SK-N-SH treated with all-trans-retinoic acid at 6 μM for 48 hours (cell line): Measurements from ENCODE around the gene CCDC183.

Experiments used
- ATAC-seq: fragments of 200-7000 bp; cut with Tn5 transposase; 3 replicates; pipeline ENCODE4 v1.9.1; 2020; ENCODE audit warnings: mild to moderate bottlenecking, moderate library complexity
- ARNTL ChIP-seq: fragments of 450-650 bp; formaldehyde crosslinking; IDR thresholded peaks from 2 replicates; pipeline ENCODE4 v1.5.0; 2020; ENCODE audit warnings: low read depth, mild to moderate bottlenecking, moderate library complexity, borderline replicate concordance
- BACH2 ChIP-seq: fragments of 250-450 bp; sonication (Bioruptor Pico); IDR thresholded peaks from 2 replicates; pipeline ENCODE4 v1.9.0; 2021; ENCODE audit warnings: mild to moderate bottlenecking, borderline replicate concordance
- CREB5 ChIP-seq: fragments of 250-450 bp; sonication (Bioruptor Pico); IDR thresholded peaks from 2 replicates; pipeline ENCODE4 v1.5.1; 2020; ENCODE audit warnings: low read depth, mild to moderate bottlenecking, moderate library complexity
- CSDC2 ChIP-seq: fragments of 250-450 bp; sonication (Bioruptor Pico); IDR thresholded peaks from 2 replicates; pipeline ENCODE4 v1.5.0; 2020; ENCODE audit warnings: mild to moderate bottlenecking, moderate library complexity
- ESRRG ChIP-seq: fragments of 250-450 bp; sonication (Bioruptor Pico); IDR thresholded peaks from 2 replicates; pipeline ENCODE4 v1.6.1; 2021; ENCODE audit warnings: mild to moderate bottlenecking
- ISL1 ChIP-seq: fragments of 250-450 bp; sonication (Bioruptor Pico); IDR thresholded peaks from 2 replicates; pipeline ENCODE4 v2.1.2; 2022; ENCODE audit warnings: mild to moderate bottlenecking, moderate library complexity
- OSR1 ChIP-seq: fragments of 250-450 bp; sonication (Bioruptor Pico); IDR thresholded peaks from 2 replicates; pipeline ENCODE4 v1.8.0; 2022; ENCODE audit warnings: moderate library complexity, mild to moderate bottlenecking, inconsistent platforms
- PATZ1 ChIP-seq: fragments of 250-450 bp; sonication (Bioruptor Pico); IDR thresholded peaks from 2 replicates; pipeline ENCODE4 v1.8.0; 2020; ENCODE audit warnings: mild to moderate bottlenecking, moderate library complexity, borderline replicate concordance
- POU6F1 ChIP-seq: fragments of 250-450 bp; sonication (Bioruptor Pico); IDR thresholded peaks from 2 replicates; pipeline ENCODE4 v1.8.0; 2021; ENCODE audit warnings: low read depth, mild to moderate bottlenecking, moderate library complexity, borderline replicate concordance
- PPARA ChIP-seq: fragments of 250-450 bp; sonication (Bioruptor Pico); IDR thresholded peaks from 2 replicates; pipeline ENCODE4 v1.5.0; 2020; ENCODE audit warnings: mild to moderate bottlenecking, borderline replicate concordance
- RARB ChIP-seq: fragments of 250-450 bp; sonication (Bioruptor Pico); IDR thresholded peaks from 2 replicates; pipeline ENCODE4 v1.8.0; 2021; ENCODE audit warnings: mild to moderate bottlenecking, moderate library complexity
- SNAI2 ChIP-seq: fragments of 250-450 bp; sonication (Bioruptor Pico); IDR thresholded peaks from 2 replicates; pipeline ENCODE4 v1.5.0; 2020; ENCODE audit warnings: mild to moderate bottlenecking, moderate library complexity
- TCF4 ChIP-seq: fragments of 250-450 bp; sonication (Bioruptor Pico); IDR thresholded peaks from 2 replicates; pipeline ENCODE4 v1.8.0; 2021; ENCODE audit warnings: mild to moderate bottlenecking, moderate library complexity, borderline replicate concordance
- TOX ChIP-seq: fragments of 250-450 bp; sonication (Bioruptor Pico); IDR thresholded peaks from 2 replicates; pipeline ENCODE4 v1.8.0; 2021; ENCODE audit warnings: mild to moderate bottlenecking, moderate library complexity, borderline replicate concordance
- ZC3H10 ChIP-seq: fragments of 250-450 bp; sonication (Bioruptor Pico); IDR thresholded peaks from 2 replicates; pipeline ENCODE4 v1.5.1; 2021; ENCODE audit warnings: mild to moderate bottlenecking, moderate library complexity
- ZFP3 ChIP-seq: fragments of 250-450 bp; sonication (Bioruptor Pico); IDR thresholded peaks from 2 replicates; pipeline ENCODE4 v1.5.0; 2020; ENCODE audit warnings: mild to moderate bottlenecking, moderate library complexity
- ZFP30 ChIP-seq: fragments of 450-650 bp; formaldehyde crosslinking; IDR thresholded peaks from 2 replicates; pipeline ENCODE4 v1.5.0; 2022; ENCODE audit warnings: mild to moderate bottlenecking, moderate library complexity
- ZNF565 ChIP-seq: fragments of 450-650 bp; formaldehyde crosslinking; conservative IDR thresholded peaks from 2 replicates; pipeline ENCODE4 v1.5.0; 2020; ENCODE audit warnings: low read depth, mild to moderate bottlenecking, moderate library complexity
- ZNF70 ChIP-seq: fragments of 450-650 bp; formaldehyde crosslinking; IDR thresholded peaks from 2 replicates; pipeline ENCODE4 v1.5.0; 2020; ENCODE audit warnings: mild to moderate bottlenecking, moderate library complexity
- ZNF8 ChIP-seq: fragments of 450-650 bp; formaldehyde crosslinking; IDR thresholded peaks from 2 replicates; pipeline ENCODE4 v1.5.0; 2020; ENCODE audit warnings: mild to moderate bottlenecking, moderate library complexity
- TF ChIP-seq, protein P1 (sequence below): fragments of 250-450 bp; sonication (Bioruptor Pico); IDR thresholded peaks from 2 replicates; pipeline ENCODE4 v1.5.1; 2021; ENCODE audit warnings: mild to moderate bottlenecking, moderate library complexity
- TF ChIP-seq, protein P2 (sequence below): fragments of 250-450 bp; sonication (Bioruptor Pico); IDR thresholded peaks from 2 replicates; pipeline ENCODE4 v1.5.0; 2020; ENCODE audit warnings: mild to moderate bottlenecking, moderate library complexity

CCDC183 gene

GRCh38 chr9:136757751-136758140 lies 38.4 kb upstream of the CCDC183 start:
- TF ChIP-seq ZNF8 (CRISPR knock-in tag) (no peak), PATZ1 (CRISPR knock-in tag) (no peak), CSDC2 (no peak), BACH2 (CRISPR knock-in tag) (no peak), ZNF70 (no peak), ZFP3 (no peak), ESRRG (CRISPR knock-in tag) (no peak)
- TF ChIP-seq, protein P1, sequence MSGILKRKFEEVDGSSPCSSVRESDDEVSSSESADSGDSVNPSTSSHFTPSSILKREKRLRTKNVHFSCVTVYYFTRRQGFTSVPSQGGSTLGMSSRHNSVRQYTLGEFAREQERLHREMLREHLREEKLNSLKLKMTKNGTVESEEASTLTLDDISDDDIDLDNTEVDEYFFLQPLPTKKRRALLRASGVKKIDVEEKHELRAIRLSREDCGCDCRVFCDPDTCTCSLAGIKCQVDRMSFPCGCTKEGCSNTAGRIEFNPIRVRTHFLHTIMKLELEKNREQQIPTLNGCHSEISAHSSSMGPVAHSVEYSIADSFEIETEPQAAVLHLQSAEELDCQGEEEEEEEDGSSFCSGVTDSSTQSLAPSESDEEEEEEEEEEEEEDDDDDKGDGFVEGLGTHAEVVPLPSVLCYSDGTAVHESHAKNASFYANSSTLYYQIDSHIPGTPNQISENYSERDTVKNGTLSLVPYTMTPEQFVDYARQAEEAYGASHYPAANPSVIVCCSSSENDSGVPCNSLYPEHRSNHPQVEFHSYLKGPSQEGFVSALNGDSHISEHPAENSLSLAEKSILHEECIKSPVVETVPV (CRISPR knock-in tag) = no peak
- TF ChIP-seq, all 23 proteins: peak for 0

DNA sequence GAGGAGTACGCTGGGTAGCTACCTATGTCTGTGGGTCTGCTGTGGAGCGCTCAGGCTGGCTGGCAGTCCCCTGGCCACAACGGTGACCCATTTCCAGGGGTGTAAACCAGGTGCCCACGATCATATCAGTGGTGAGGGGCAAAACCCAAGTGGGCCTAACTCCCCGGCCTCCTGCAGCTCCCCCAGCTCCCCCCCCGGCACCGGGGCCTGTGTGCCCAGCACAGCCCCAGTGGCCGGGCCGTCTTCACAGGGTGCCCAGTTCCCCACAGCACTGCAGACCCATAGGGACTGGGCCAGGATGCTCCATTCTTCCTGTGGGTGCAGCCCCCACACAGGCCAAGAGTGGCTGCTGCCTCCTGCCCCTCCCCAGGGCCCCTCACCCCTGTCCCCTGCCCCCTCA lies 37.1 kb upstream of the CCDC183 start:
- no peak for ATAC-seq
- TF ChIP-seq PATZ1 (CRISPR knock-in tag) = no peak
- TF ChIP-seq ARNTL = no peak
- TF ChIP-seq, protein P2, sequence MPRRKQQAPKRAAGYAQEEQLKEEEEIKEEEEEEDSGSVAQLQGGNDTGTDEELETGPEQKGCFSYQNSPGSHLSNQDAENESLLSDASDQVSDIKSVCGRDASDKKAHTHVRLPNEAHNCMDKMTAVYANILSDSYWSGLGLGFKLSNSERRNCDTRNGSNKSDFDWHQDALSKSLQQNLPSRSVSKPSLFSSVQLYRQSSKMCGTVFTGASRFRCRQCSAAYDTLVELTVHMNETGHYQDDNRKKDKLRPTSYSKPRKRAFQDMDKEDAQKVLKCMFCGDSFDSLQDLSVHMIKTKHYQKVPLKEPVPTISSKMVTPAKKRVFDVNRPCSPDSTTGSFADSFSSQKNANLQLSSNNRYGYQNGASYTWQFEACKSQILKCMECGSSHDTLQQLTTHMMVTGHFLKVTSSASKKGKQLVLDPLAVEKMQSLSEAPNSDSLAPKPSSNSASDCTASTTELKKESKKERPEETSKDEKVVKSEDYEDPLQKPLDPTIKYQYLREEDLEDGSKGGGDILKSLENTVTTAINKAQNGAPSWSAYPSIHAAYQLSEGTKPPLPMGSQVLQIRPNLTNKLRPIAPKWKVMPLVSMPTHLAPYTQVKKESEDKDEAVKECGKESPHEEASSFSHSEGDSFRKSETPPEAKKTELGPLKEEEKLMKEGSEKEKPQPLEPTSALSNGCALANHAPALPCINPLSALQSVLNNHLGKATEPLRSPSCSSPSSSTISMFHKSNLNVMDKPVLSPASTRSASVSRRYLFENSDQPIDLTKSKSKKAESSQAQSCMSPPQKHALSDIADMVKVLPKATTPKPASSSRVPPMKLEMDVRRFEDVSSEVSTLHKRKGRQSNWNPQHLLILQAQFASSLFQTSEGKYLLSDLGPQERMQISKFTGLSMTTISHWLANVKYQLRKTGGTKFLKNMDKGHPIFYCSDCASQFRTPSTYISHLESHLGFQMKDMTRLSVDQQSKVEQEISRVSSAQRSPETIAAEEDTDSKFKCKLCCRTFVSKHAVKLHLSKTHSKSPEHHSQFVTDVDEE = no peak
- TF ChIP-seq CSDC2 = no peak
- no peak for TF ChIP-seq PPARA (CRISPR knock-in tag)
- no peak for TF ChIP-seq TCF4 (CRISPR knock-in tag)
- no peak for TF ChIP-seq SNAI2
- no peak for TF ChIP-seq ZFP30 (CRISPR knock-in tag)
- TF ChIP-seq ZC3H10 = no peak
- TF ChIP-seq ISL1 (CRISPR knock-in tag) = no peak

More at GRCh38 chr9:136757751-136758140, 38.4 kb upstream of the CCDC183 start:
- ATAC-seq = no peak

DNA sequence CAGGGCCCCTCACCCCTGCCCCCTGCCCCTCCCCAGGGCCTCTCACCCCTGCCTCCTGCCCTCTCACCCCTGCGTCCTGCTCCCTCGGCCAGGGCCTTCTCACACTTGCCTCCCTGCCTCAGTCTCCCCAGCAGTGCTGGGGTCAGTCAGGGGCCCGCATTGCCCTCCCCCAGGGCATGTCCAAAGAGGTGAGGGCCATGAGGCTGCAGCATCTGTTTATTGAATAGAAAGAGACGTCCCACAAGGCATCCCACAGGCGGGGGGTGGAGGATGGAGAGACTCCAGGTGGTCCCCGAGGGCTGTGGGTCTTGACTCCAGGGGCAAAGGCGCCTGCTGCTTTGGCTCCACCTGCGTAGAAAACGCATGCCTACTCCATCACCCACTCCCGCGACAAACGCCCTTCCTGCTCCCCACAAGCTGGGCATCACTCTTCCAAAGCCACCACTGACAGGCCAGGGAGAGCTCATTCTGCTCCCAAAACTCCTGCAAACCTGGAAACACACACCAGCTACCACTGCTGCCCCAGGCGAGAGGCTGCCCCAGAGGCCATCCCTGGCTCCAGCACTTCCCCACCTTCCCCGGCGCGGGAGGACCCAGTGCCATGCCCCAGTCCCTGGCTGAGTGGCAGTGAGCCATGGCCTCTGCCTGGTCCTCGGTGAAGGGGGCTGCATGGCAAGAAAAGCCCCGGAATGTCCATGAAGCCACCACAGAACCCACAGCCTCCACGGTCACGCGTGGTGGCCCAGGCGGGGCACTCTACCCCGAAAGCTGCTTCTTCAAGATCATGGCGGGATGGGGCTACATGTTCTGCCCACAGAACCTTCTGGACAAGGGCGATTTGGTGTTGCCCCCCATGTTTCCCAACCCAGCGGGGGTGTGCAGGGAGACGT lies 36.5 kb upstream of the CCDC183 start:
- TF ChIP-seq BACH2 (CRISPR knock-in tag) (no peak), POU6F1 (CRISPR knock-in tag) (no peak), ARNTL (no peak), ZNF70 (no peak)
- no peak for ATAC-seq

GRCh38 chr9:136760424-136760823 lies 35.7 kb upstream of the CCDC183 start:
- ATAC-seq = peak; percentile 12
- no peak for TF ChIP-seq POU6F1 (CRISPR knock-in tag)
- TF ChIP-seq, protein P1 (CRISPR knock-in tag) = no peak
- no peak for TF ChIP-seq RARB (CRISPR knock-in tag)
- TF ChIP-seq CREB5 = no peak
- TF ChIP-seq TOX (CRISPR knock-in tag) = no peak
- TF ChIP-seq ZNF565 (CRISPR knock-in tag) = no peak
- TF ChIP-seq ZNF8 (CRISPR knock-in tag) = no peak
- TF ChIP-seq OSR1 (CRISPR knock-in tag) = no peak
- TF ChIP-seq BACH2 (CRISPR knock-in tag) = no peak
